CD4-positive, alpha-beta T cell treated with Interleukin-17A for 1 hour (primary cell): ENCODE data around the gene EIPR1.
"Not testable (repeated sequence)": the region's sequence is repeated elsewhere in the genome, so short reads cannot be mapped to it uniquely, and the experiment has no call there.

ENCODE experiments used
- DNase-seq: peaks from one replicate; pipeline ENCODE4 v3.0.0-alpha.2; 2020

Gene EIPR1

GRCh38 chr2:3301001-3301400, 76.6 kb downstream of the EIPR1 start:
- no peak for DNase-seq

DNA sequence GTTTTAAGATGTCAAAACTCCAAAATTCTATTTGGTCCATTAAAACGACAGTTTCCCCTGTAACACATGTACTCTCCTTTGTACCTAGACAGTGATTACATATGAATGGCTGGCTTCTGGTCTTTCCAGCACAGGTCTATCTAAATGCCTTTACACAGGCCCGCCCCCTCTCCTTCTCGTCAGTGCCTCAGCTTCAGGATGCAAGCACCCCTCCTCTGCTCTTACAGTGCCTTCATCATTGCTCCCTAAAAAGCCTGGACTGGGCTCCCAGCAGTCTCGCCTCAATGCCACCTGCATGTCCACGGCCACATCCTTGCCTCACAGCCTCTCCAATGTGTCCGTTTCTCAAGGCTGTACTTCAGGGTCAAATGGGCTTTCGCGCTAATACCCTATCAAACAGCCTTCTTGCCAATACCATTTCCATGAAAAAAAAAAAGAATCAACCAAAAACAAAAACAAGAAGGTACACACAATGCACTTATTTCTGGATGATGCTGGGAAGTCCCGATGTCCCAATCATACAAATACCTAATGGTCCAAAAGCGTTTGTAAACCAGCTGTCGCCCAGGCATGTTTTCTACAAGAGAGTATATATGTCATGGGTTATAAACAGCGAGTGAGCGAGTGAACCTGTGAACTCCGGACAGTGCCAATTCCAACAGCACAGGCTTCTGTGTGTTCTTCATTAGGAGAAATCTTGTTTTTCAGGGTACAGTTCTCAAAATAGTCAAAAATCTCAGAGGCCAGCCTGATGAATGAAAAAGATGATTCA, 77.2 kb downstream of the EIPR1 start:
- DNase-seq, result no peak

DNA sequence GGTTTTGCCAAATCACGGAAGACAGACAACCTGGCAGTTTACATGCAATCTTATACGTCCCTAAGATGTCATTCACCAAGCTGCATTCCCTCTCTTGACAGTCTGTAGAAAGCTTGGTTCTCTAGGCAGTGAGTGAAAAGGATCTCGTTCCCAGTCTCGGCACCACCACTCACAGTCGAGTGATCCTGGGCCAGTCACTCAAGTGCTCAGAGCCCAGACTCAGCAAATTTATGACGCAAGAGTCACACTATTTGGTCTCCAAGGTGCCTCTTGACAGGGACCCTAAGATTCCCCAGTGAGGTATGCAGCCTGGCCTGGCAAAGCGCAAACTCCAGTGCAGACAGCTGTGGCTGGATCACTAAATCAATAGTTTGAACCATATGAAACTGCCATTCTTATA, 77.9 kb downstream of the EIPR1 start:
- no peak for DNase-seq

DNA sequence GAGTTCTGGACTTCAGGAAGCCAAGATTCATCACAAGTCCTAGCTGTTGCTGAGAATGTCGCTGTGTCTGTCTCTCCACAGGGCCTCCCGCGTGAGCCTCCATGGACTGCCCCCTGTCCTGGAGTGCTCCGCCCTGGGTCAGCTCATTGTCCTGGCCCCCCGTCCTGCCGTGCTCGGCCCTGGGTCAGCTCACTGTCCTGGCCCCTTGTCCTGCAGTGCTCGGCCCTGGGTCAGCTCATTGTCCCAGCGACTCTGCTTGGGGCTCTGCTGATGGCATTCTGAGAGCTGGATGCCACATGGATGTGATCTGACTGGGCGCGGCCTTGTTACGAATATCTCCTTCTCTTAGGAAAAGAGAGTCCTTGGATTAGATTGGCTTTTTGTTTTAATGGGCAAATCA, 78.5 kb downstream of the EIPR1 start:
- DNase-seq, result no peak

DNA sequence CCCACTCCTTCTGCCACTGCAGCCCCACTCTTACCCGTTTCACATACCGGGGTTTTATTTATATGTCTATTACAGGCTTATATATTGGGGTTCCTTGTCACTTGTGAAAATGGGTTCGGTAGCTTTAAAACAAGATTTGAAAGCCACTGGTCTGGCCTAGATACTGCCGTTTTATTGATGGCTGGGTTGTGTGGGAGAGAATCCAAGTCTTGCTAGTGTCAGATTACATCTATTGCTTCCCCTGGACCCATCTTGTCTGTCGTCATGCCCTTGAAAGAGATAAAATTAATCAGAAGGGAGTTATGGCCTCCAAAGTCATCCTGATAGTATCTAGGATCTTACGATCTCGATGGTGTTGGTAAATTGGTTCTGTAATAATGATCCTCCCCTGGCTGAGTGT, 79.4 kb downstream of the EIPR1 start:
- DNase-seq, result no peak

GRCh38 chr2:3297523-3297922, 80.1 kb downstream of the EIPR1 start:
- no peak for DNase-seq

GRCh38 chr2:3296182-3296972, 81.2 kb downstream of the EIPR1 start:
- DNase-seq, result no peak

GRCh38 chr2:3294493-3294892, 83.1 kb downstream of the EIPR1 start:
- DNase-seq, result no peak

GRCh38 chr2:3294069-3294468, 83.5 kb downstream of the EIPR1 start:
- no peak for DNase-seq

DNA sequence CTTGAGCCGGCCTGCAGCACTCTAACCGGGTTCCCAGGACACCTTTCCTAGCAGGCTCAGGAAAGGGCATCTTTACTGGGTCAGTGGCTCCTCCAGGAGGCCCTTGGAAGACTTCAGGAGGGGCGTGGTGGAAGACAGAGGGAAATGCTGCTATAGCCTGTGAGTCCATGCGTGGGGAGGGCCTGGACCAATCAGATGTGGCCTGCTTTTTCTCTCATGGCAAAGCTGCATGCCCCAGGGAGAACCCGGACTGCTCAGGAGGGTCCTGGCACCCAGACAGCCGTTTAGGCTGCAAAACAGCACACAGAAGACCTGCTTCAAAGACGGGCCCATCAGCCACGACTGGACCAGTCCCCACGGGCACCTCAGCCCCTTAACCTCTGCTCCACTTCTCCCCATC, 84.4 kb downstream of the EIPR1 start:
- DNase-seq, result no peak

DNA sequence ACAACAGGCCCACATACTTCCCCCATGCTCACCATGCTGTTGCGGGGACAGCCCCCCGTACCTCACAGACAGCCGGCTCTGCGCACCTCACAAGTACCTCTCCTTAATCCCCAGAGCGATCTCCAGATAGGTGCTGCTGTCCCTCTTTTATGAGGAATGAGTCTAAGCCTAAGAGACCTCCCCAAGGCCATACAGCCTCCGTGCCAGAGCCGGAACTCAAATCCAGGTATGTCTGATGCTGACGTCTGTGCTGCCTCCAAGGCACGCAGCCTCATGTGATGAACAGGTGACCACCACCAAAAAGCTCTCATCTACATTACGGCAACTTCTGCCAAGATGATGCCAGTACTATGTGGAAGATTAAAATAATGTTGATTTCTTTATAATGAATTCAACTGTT, 85.2 kb downstream of the EIPR1 start:
- no peak for DNase-seq

DNA sequence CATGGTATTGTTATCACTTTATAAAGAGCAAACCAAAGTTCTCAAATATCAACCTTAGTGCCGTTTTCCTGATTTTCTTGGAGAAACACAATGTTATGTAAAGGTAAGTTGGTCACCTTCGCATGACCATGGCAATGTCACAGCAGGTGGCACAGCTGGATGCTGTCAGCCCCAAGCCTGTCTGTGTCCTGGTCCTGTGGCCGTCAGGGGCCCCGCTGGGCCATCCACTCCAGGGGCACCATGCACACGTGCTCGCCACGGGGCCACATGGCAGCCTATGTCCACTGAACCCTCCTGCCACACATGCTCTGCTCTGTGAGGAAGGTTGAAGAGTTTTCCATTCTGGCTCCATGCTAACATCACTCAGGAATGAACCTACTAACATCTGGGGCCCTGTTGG, 85.9 kb downstream of the EIPR1 start:
- DNase-seq, result no peak

- DNase-seq, result no peak
Observed at GRCh38 chr2:3291113-3291512, 86.5 kb downstream of the EIPR1 start.

DNA sequence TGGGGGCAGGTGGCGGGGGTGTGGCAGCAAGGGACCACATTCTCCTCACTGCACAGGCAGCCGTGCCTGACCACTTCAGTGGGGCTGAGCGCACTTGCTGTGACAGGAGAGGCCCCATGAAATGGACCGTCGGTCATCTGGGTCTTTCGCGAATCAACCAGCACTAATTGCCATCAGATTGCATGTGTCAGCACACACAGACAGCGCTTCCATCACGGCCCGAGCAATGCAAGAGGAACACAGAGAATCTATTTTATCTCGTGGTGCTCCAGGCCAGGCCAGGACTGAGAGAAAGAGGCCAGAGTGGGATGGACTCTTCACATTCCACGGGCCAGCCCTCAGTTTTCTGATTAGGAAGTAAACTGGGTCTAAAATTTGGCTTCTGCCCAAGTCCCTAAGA, 87.0 kb downstream of the EIPR1 start:
- DNase-seq, result no peak

DNA sequence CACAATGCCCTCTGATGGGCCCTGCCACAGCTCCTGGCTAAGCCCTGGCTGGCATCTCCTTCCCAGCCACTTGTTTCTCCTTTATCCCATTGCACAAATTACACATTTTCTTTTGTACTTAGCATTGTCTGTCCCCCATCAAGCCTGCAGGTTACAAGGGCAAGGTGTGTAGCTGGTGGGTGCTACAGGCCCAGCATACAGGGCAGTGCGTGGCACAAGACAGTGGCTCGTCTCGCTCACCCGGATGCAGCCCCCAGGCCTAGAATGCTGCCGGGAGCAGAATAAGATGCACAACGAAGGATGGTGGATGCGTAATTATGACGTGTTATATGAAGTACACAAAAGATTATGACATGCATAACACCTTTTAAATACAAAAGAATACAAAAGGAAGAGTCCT, 87.6 kb downstream of the EIPR1 start:
- no peak for DNase-seq

GRCh38 chr2:3289526-3289925, 88.1 kb downstream of the EIPR1 start:
- no peak for DNase-seq

DNA sequence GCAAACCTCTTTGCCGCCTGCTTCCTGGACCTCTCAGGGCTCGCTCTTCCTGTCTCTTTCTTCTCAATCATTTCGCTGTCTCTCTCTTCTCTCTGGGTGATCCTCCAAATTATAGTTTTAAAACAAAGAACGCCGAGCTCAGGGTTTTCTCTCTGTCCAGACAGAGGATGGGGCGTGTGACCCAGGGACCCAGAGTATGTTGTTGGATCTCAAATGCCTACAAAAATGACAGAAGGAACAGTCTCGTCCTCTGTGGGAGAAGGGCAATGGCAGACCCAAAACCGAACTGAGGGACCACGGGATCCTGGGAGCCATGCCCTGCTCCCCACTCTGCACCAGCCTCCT, 88.5 kb downstream of the EIPR1 start:
- no peak for DNase-seq

GRCh38 chr2:3288470-3289170, 89.0 kb downstream of the EIPR1 start:
- no peak for DNase-seq

DNA sequence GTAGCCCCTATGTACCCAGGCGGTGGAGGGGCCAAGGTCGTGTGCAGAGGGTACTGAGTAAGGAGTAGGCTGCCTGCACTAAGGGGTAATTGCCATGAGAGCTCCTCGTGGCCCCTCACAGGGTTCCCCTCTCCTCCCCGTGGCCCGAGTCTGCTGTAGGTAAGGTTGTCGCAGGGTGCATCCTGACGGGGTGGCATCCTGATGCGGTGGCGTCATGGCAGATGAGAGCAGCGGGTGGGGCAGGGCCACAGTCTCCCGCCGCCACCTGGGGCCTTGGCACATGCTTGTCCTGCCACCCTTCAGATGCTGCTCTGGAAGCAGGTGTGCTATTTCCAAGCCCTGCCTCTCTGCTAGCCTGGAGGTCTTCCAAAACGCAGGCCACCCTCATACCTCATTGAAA, 89.7 kb downstream of the EIPR1 start:
- no peak for DNase-seq

- DNase-seq, result not testable (repeated sequence)
Observed at GRCh38 chr2:3286646-3287036, 91.0 kb downstream of the EIPR1 start.

- no peak for DNase-seq
Observed at GRCh38 chr2:3285901-3286645, 91.5 kb downstream of the EIPR1 start.

DNA sequence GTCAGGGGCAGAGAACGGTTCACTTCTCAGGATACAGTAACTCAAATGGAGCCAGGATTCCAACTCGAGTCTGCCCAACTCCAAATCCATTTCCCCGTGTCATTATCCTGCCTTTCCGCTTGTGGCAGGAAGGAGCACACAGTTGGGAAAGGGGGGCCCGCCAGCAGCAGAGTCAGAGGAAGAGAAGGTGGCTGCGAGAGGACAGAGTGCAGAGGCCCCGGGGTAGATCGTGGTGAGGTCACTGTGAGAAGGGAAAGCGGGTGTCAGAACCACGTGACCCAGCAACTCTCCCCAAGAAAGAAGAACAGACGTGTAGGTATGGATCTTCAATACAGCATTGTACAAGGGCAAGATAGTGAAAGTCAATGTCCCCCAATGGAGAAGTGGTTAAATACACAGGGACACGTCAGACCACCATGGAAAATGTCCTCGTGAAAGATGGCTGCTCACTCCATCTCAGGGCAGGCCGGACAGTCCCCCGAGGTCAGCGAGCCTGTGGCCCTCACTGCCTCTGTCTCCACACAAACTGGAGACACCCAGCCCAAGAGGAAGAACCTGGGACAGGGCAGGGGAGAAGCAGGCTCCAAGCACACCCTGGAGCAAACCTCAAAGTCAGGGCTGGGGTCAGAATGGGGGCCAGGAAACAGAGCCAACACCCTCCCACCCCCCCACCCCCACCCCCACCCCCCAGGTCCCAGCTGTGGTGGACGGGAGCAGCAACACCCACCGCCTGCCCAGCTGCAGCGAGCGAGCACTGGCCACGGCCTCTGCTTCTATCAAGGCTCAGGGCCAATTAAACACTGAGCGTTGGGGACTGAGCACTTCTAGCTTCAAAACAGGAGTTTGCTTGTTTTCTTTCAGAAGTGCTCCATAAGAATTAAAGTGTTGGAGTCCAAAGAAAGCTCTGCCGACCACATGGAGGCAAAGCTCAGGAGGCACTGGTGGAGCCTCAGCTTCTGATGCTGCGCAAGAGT, 92.7 kb downstream of the EIPR1 start:
- DNase-seq, result no peak
